H1 (cell line): Measurements from ENCODE around the gene IGSF23. TPM values are rescaled to one million over a fixed set of nuclear protein-coding genes. Genes with fewer than 3 reads are reported as not detected.

Source experiments
- ATF2 ChIP-seq: IDR thresholded peaks from 2 replicates; pipeline ENCODE4 v1.6.1; 2012; ENCODE audit warnings: low read length, inconsistent platforms
- CTBP2 ChIP-seq: IDR thresholded peaks from 2 replicates; pipeline ENCODE4 v1.7.0; 2011; ENCODE audit warnings: borderline replicate concordance, mild to moderate bottlenecking, moderate library complexity, mixed read lengths, low read length; ENCODE audit not compliant: insufficient read depth, insufficient read length
- SAP30 ChIP-seq: fragments of 300-600 bp; sonication (generic); IDR thresholded peaks from 2 replicates; pipeline ENCODE4 v1.7.1; 2012; ENCODE audit warnings: low read length, moderate library complexity, mild to moderate bottlenecking, inconsistent platforms; ENCODE audit not compliant: insufficient read depth, insufficient replicate concordance
- SIRT6 ChIP-seq: IDR thresholded peaks from one replicate; pipeline ENCODE4 v1.7.1; 2012; ENCODE audit warnings: low read length, inconsistent platforms
- SRF ChIP-seq: IDR thresholded peaks from 2 replicates; pipeline ENCODE4 v1.6.1; 2011; ENCODE audit warnings: mild to moderate bottlenecking, low read depth, low read length, moderate library complexity
- SUZ12 ChIP-seq: fragments of 200-600 bp; sonication (generic); IDR thresholded peaks from 2 replicates; pipeline ENCODE4 v1.6.1; 2012; ENCODE audit warnings: mild to moderate bottlenecking, inconsistent platforms, low read length, moderate library complexity, mixed read lengths
- TAF7 ChIP-seq: optimal IDR thresholded peaks from 2 replicates; pipeline ENCODE3; 2011; ENCODE audit warnings: low read depth, mild to moderate bottlenecking, inconsistent platforms, low read length, moderate library complexity, borderline replicate concordance
- TBP ChIP-seq: IDR thresholded peaks from 2 replicates; pipeline ENCODE4 v1.6.1; 2011; ENCODE audit warnings: low read depth, low read length, improper control_type of control experiment
- YY1 ChIP-seq: IDR thresholded peaks from 2 replicates; pipeline ENCODE4 v1.6.1; 2011; ENCODE audit warnings: low read depth, mild to moderate bottlenecking, low read length
- polyA plus RNA-seq, 7 experiments: library from polyadenylated mRNA; depleted of rRNA in 3 of 7; stranded (reverse) in 5 of 7; unstranded in 2 of 7; fragments of >200 nt in 5 of 7; fragments of 200-250 nt in 2 of 7; gene quantifications; 1 replicate in 5 of 7; 2 replicates in 1 of 7; 4 replicates in 1 of 7; pipeline versions ENCODE4 v1.2.1 to v1.2.3, GENCODE V29; 2011 to 2013; ENCODE audit warnings: missing spikeins in 2 of 7, mixed read lengths in 2 of 7
- total RNA-seq: library from RNA; stranded (reverse); fragmentation: NEBNext Ultra II Directional; extraction: Animal tissue kit (Norgen Biotek cat#: 25700); gene quantifications from 2 replicates; pipeline ENCODE4 v1.2.1, GENCODE V29; 2021
- TF ChIP-seq, protein P1 (sequence below): IDR thresholded peaks from 2 replicates; pipeline ENCODE4 v1.6.1; 2012; ENCODE audit warnings: inconsistent platforms
- TF ChIP-seq, protein P2 (sequence below): IDR thresholded peaks from 2 replicates; pipeline ENCODE4 v1.6.1; 2012; ENCODE audit warnings: inconsistent platforms

Gene IGSF23
- total and polyA plus RNA-seq, 2 of the 8 experiments (the other 6 are each of a cell fraction or from before 2014, with no cell fraction given), result not detected

DNA sequence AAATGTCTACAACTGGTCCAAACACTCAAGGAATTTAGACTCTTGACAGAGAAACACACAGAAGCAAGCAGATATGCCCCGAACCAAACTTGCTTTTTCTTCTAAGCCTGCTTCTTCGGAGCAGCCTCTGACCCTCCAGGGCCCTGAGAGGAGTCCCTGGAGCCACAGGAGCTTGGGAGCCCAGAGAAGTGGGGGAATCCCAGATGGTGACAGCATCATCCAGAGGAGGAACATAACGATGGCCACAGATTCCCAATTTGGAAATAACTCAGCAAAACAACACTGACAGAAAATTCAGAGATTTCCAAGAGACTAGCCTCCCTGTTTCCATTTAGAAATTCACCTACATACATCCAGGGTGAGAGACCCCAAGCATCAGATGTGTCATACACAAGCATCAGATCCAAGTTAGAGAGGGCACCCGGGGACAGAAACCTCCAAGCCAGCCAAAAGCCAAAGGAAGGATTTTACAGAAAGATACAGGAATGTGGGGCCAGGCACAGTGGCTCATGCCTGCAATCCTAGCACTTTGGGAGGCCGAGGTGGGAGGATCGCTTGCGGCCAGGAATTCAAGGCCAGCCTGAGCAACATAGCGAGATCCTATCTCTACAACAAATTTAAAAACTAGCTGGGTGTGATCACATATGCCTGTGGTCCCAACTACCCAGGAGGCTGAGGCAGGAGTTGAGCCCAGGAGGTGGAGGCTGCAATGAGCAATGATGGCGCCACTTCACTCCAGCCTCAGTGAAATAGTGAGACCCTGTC, 28.3 kb downstream of the IGSF23 start (continued):
- TF ChIP-seq TAF7, result no peak
- no peak for TF ChIP-seq SIRT6
- no peak for TF ChIP-seq ATF2
- TF ChIP-seq, protein P1, sequence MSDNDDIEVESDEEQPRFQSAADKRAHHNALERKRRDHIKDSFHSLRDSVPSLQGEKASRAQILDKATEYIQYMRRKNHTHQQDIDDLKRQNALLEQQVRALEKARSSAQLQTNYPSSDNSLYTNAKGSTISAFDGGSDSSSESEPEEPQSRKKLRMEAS, result no peak
- TF ChIP-seq TBP, result no peak
- TF ChIP-seq SRF, result no peak
- TF ChIP-seq SAP30, result no peak
- no peak for TF ChIP-seq CTBP2
- TF ChIP-seq, protein P2, sequence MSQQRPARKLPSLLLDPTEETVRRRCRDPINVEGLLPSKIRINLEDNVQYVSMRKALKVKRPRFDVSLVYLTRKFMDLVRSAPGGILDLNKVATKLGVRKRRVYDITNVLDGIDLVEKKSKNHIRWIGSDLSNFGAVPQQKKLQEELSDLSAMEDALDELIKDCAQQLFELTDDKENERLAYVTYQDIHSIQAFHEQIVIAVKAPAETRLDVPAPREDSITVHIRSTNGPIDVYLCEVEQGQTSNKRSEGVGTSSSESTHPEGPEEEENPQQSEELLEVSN, result no peak
- TF ChIP-seq YY1, result no peak
- no peak for TF ChIP-seq SUZ12
